ENCODE results near the gene FOXP1.

- TF ChIP-seq SIN3A (conservative IDR thresholded peaks at IDR 0.05 in 1 of 2, IDR thresholded peaks at IDR 0.05 in 1 of 2; ENCODE audit: low read depth in 1 of 2, low read length in 2 of 2) (no peak), YY1 (IDR thresholded peaks at IDR 0.05; ENCODE audit: low read depth, low read length) (no peak), POLR2A (IDR thresholded peaks at IDR 0.05; ENCODE audit: control extremely low read depth in 1 of 2, low read depth in 2 of 2, low read length in 2 of 2) (no peak), MAX (IDR thresholded peaks at IDR 0.05) (no peak), BCL11A (IDR thresholded peaks at IDR 0.05; ENCODE audit: low read depth in 2 of 2, low read length in 2 of 2) (no peak), TAF1 (IDR thresholded peaks at IDR 0.05; ENCODE audit: low read depth, low read length) (no peak), ASH2L (IDR thresholded peaks at IDR 0.05; ENCODE audit: low read length) (no peak)
- TF ChIP-seq, protein P1, sequence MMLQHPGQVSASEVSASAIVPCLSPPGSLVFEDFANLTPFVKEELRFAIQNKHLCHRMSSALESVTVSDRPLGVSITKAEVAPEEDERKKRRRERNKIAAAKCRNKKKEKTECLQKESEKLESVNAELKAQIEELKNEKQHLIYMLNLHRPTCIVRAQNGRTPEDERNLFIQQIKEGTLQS (IDR thresholded peaks at IDR 0.05; ENCODE audit: insufficient read depth, low read depth, low read length): no peak
These were observed 27.6 kb upstream of the FOXP1 start for GRCh38 chr3:71611099-71611498.

Measured in H1 (cell line).